SU-DHL-6 (cell line): ENCODE measurements around the gene PPY.

Experiments used
- H2AFZ ChIP-seq: fragments of 200-600 bp; sonication (generic); 2 replicates; pipeline ENCODE4 v1.6.1; 2014; ENCODE audit warnings: low read depth, mild to moderate bottlenecking, moderate library complexity, mixed read lengths, antibody characterized with exemption, low read length; ENCODE audit not compliant: severe bottlenecking
- H3F3A ChIP-seq: fragments of 200-600 bp; shearing (Covaris generic); 2 replicates; pipeline ENCODE4 v1.6.0; 2016; ENCODE audit warnings: antibody characterized with exemption, mild to moderate bottlenecking; ENCODE audit not compliant: insufficient read depth
- H3K27ac ChIP-seq: fragments of 200-600 bp; sonication (generic); 2 replicates; pipeline ENCODE4 v1.5.1; 2016; ENCODE audit warnings: low read depth, mild to moderate bottlenecking, low read length, moderate library complexity, mixed read lengths
- H3K27me3 ChIP-seq: fragments of 200-600 bp; sonication (generic), shearing (Covaris generic); 2 replicates; pipeline ENCODE4 v1.6.0; 2014; ENCODE audit warnings: mild to moderate bottlenecking, low read length
- H3K36me3 ChIP-seq: fragments of 200-600 bp; sonication (generic); 2 replicates; pipeline ENCODE4 v1.6.1; 2014; ENCODE audit warnings: mild to moderate bottlenecking, low read length, mixed read lengths
- H3K4me2 ChIP-seq: fragments of 300-600, 200-600 bp; shearing (Covaris generic), sonication (generic); 2 replicates; pipeline ENCODE4 v1.6.0; 2014; ENCODE audit warnings: low read length, low read depth, mild to moderate bottlenecking; ENCODE audit not compliant: poor library complexity, severe bottlenecking
- H3K4me3 ChIP-seq: fragments of 200-600 bp; sonication (generic); 2 replicates; pipeline ENCODE4 v1.5.1; 2014; ENCODE audit warnings: antibody characterized with exemption, low read length, mild to moderate bottlenecking, mixed read lengths; ENCODE audit not compliant: insufficient read depth, poor library complexity, severe bottlenecking
- H3K79me2 ChIP-seq: fragments of 200-600 bp; sonication (generic); 2 replicates; pipeline ENCODE4 v1.6.1; 2014; ENCODE audit warnings: mild to moderate bottlenecking, low read length, moderate library complexity; ENCODE audit not compliant: insufficient read depth
- H3K9ac ChIP-seq: fragments of 200-600 bp; sonication (generic); 2 replicates; pipeline ENCODE4 v1.7.0; 2014; ENCODE audit warnings: mild to moderate bottlenecking, low read length
- H3K9me2 ChIP-seq: fragments of 200-600 bp; sonication (generic); replicated peaks from 2 replicates; pipeline ENCODE4 v1.6.1; 2014; ENCODE audit warnings: low read length; ENCODE audit not compliant: insufficient read depth
- H3K9me3 ChIP-seq: fragments of 200-600 bp; sonication (generic); 2 replicates; pipeline ENCODE4 v1.6.1; 2014; ENCODE audit warnings: low read length, mixed read lengths; ENCODE audit not compliant: insufficient read depth
- H4K20me1 ChIP-seq: fragments of 200-600 bp; sonication (generic); 2 replicates; pipeline ENCODE4 v1.6.1; 2014; ENCODE audit warnings: low read depth, mild to moderate bottlenecking, antibody characterized with exemption, low read length, moderate library complexity, mixed read lengths
- CTCF ChIP-seq: fragments of 200-600 bp; sonication (generic); IDR thresholded peaks from one replicate; pipeline ENCODE4 v1.5.1; 2017; ENCODE audit warnings: antibody characterized with exemption, mild to moderate bottlenecking, low read length, moderate library complexity; ENCODE audit not compliant: insufficient read depth, poor library complexity, severe bottlenecking
- EZH2phosphoT487 ChIP-seq: fragments of 200-600 bp; sonication (generic), shearing (Covaris generic); conservative IDR thresholded peaks from 2 replicates; pipeline ENCODE4 v1.6.1; 2018; ENCODE audit warnings: mild to moderate bottlenecking, antibody characterized with exemption, low read length, moderate library complexity, mixed read lengths

PPY gene

GRCh38 chr17:43907998-43908721 lies 34.1 kb downstream of the PPY start:
- no peak overlapping the region for H3K9ac ChIP-seq
- H3K4me2 ChIP-seq, result no peak overlapping the region
- no peaks in the 10 kb centered on the region for H3K9me3 ChIP-seq
- H2AFZ ChIP-seq, result no peak overlapping the region
- no peaks in the 10 kb centered on the region for H3K79me2 ChIP-seq
- H3K27me3 ChIP-seq, result no peaks in the 10 kb centered on the region
- no peaks in the 10 kb centered on the region for H4K20me1 ChIP-seq
- no peaks in the 10 kb centered on the region for H3K9me2 ChIP-seq
- no peaks in the 10 kb centered on the region for H3K36me3 ChIP-seq
- no peak overlapping the region for H3K4me3 ChIP-seq
- no peaks in the 10 kb centered on the region for H3F3A ChIP-seq
- no peak overlapping the region for H3K27ac ChIP-seq
- TF ChIP-seq CTCF (no peak), EZH2phosphoT487 (no peak)

- Histone ChIP-seq H3K27me3 (no peaks in the 10 kb centered on the region), H2AFZ (no peak within 1 kb of the TSS), H3K27ac (no peak within 1 kb of the TSS), H3K9me2 (no peaks in the 10 kb centered on the region), H4K20me1 (no peaks in the 10 kb centered on the region), H3K9ac (no peak within 1 kb of the TSS), H3K9me3 (no peaks in the 10 kb centered on the region), H3K36me3 (no peaks in the 10 kb centered on the region), H3K4me3 (no peak within 1 kb of the TSS), H3K4me2 (no peak within 1 kb of the TSS), H3F3A (no peaks in the 10 kb centered on the region), H3K79me2 (no peaks in the 10 kb centered on the region)
- TF ChIP-seq EZH2phosphoT487 (no peak), CTCF (no peak)
These were observed 34.8 kb downstream of the PPY start, which contains the start of gene MPP2 for GRCh38 chr17:43907425-43907981. MPP2 (minus strand) TSS chr17:43907536; CDS start chr17:43904460, 3,076 bp downstream.

GRCh38 chr17:43906951-43907424 lies 35.3 kb downstream of the PPY start:
- H3K9ac ChIP-seq, result no peak overlapping the region
- no peak for TF ChIP-seq CTCF
- no peak for TF ChIP-seq EZH2phosphoT487
- H3K9me2 ChIP-seq, result no peaks in the 10 kb centered on the region
- no peaks in the 10 kb centered on the region for H3K36me3 ChIP-seq
- H3F3A ChIP-seq, result no peaks in the 10 kb centered on the region
- H2AFZ ChIP-seq, result no peak overlapping the region
- H3K27ac ChIP-seq, result no peak overlapping the region
- H3K27me3 ChIP-seq, result no peaks in the 10 kb centered on the region
- no peak overlapping the region for H3K4me3 ChIP-seq
- H3K9me3 ChIP-seq, result no peaks in the 10 kb centered on the region
- no peaks in the 10 kb centered on the region for H3K79me2 ChIP-seq
- H3K4me2 ChIP-seq, result no peak overlapping the region
- H4K20me1 ChIP-seq, result no peaks in the 10 kb centered on the region
